ENCODE results near the gene CPNE5. TPM values are rescaled to one million over a fixed set of nuclear protein-coding genes. Genes with fewer than 3 reads are reported as not detected.

Gene CPNE5
- total RNA-seq, 1 donor from 2014 or later, result 25.7 TPM

Other genes starting within 250 kb of the CPNE5 start
- gene SRSF3, start 245.1 kb downstream of the CPNE5 start, total RNA-seq, result 190 and 249 TPM in 2 replicates
- 562 and 624 TPM in 2 replicates for gene CDKN1A, start 160.7 kb downstream of the CPNE5 start, total RNA-seq
- 0.06 TPM in 1 of 2 replicates, not detected in the other for gene RAB44, start 141.6 kb downstream of the CPNE5 start, total RNA-seq
- 25.4 and 33.3 TPM in 2 replicates for gene PPIL1, start 35.4 kb upstream of the CPNE5 start, total RNA-seq
- gene C6orf89, start 46.5 kb upstream of the CPNE5 start, total RNA-seq, result 30.4 and 36.8 TPM in 2 replicates
- gene PI16, start 115.3 kb upstream of the CPNE5 start, total RNA-seq, result 0.23 TPM in 1 of 2 replicates, not detected in the other
- 263 and 294 TPM in 2 replicates for gene MTCH1, start 146.8 kb upstream of the CPNE5 start, total RNA-seq
- not detected in 2 replicates for gene FGD2, start 166.2 kb upstream of the CPNE5 start, total RNA-seq